ENCODE results near the gene ACTN1.

ACTN1 gene

GRCh38 chr14:68919129-68919927 lies 59.8 kb downstream of the ACTN1 start:
- DNase-seq (ENCODE audit: low read depth in 2 of 2), result no peak

GRCh38 chr14:68918612-68919011 lies 60.5 kb downstream of the ACTN1 start:
- DNase-seq (ENCODE audit: low read depth in 2 of 2), result no peak

- DNase-seq (ENCODE audit: low read depth in 2 of 2), result no peak
Measured at GRCh38 chr14:68916358-68916941, 62.7 kb downstream of the ACTN1 start.

GRCh38 chr14:68913516-68913915 lies 65.6 kb downstream of the ACTN1 start:
- no peak for DNase-seq (ENCODE audit: low read depth in 2 of 2)

- DNase-seq (ENCODE audit: low read depth in 2 of 2), result peak; percentile 58 to 75
Measured at GRCh38 chr14:68911594-68912227, 67.4 kb downstream of the ACTN1 start.

- DNase-seq (ENCODE audit: low read depth in 2 of 2), result no peak
Measured at GRCh38 chr14:68910540-68910939, 68.6 kb downstream of the ACTN1 start.

GRCh38 chr14:68908803-68909202 lies 70.3 kb downstream of the ACTN1 start:
- no peak for DNase-seq (ENCODE audit: low read depth in 2 of 2)

GRCh38 chr14:68908201-68908600 lies 70.9 kb downstream of the ACTN1 start:
- DNase-seq (ENCODE audit: low read depth in 2 of 2), result no peak

- no peak for DNase-seq (ENCODE audit: low read depth in 2 of 2)
Measured at GRCh38 chr14:68906439-68906838, 72.7 kb downstream of the ACTN1 start.

GRCh38 chr14:68905107-68905895 lies 73.8 kb downstream of the ACTN1 start:
- no peak for DNase-seq (ENCODE audit: low read depth in 2 of 2)

- no peak for DNase-seq (ENCODE audit: low read depth in 2 of 2)
Measured at GRCh38 chr14:68902357-68902756, 76.7 kb downstream of the ACTN1 start.

GRCh38 chr14:68899033-68899603 lies 80.0 kb downstream of the ACTN1 start:
- no peak for DNase-seq (ENCODE audit: low read depth in 2 of 2)

- DNase-seq (ENCODE audit: low read depth in 2 of 2), result no peak
Measured at GRCh38 chr14:68898248-68899032, 80.7 kb downstream of the ACTN1 start.

- DNase-seq (ENCODE audit: low read depth in 2 of 2), result no peak
Measured at GRCh38 chr14:68897559-68898155, 81.4 kb downstream of the ACTN1 start.

- DNase-seq (ENCODE audit: low read depth in 2 of 2), result no peak
Measured at GRCh38 chr14:68896132-68896531, 83.0 kb downstream of the ACTN1 start.

GRCh38 chr14:68894802-68895703 lies 84.0 kb downstream of the ACTN1 start:
- no peak for DNase-seq (ENCODE audit: low read depth in 2 of 2)

GRCh38 chr14:68894123-68894522 lies 85.0 kb downstream of the ACTN1 start:
- DNase-seq (ENCODE audit: low read depth in 2 of 2), result no peak

GRCh38 chr14:68893566-68893965 lies 85.5 kb downstream of the ACTN1 start:
- no peak for DNase-seq (ENCODE audit: low read depth in 2 of 2)

GRCh38 chr14:68892961-68893360 lies 86.1 kb downstream of the ACTN1 start:
- DNase-seq (ENCODE audit: low read depth in 2 of 2), result no peak
